Transverse colon (tissue), 3 donors: ENCODE results near the gene FGF3.

ENCODE experiments used
- CTCF ChIP-seq, 5 experiments: fragments of 200-600 bp in 3 of 5; fragments of 450-650 bp in 2 of 5; sonication (generic) in 3 of 5; IDR thresholded peaks; 1 replicate in 2 of 5; 2 replicates in 3 of 5; pipeline ENCODE4 v1.5.1; 2016 to 2017; ENCODE audit warnings: antibody characterized with exemption in 5 of 5, inconsistent platforms in 3 of 5, mild to moderate bottlenecking in 2 of 5, moderate library complexity in 1 of 5
- EP300 ChIP-seq: sonication (generic); formaldehyde crosslinking; IDR thresholded peaks from one replicate; pipeline ENCODE4 v1.6.1; 2017; ENCODE audit warnings: antibody characterized with exemption, low read depth

DNA sequence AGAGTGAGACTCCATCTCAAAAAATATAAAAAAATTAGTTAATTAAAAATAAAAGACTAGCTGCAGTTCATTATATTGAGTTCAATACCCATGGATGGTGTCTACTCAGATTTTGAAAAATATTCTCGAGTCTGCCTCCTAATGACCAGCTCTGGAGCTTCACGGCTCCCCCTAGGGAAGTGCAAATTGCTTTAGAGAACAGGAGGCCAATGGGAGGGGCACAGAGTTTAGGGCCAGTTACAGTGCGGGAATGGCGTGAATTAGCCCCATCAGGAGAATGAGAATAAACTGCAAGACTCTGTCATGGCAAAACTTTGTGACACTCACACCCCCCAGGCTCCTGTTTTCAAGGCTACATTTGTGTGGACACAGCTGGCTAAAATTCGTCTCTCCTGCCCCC lies 48.7 kb downstream of the FGF3 start:
- no peak for TF ChIP-seq CTCF (IDR thresholded peaks at IDR 0.05)
- no peak for TF ChIP-seq EP300
